Activated T-helper 1 cell treated with anti-CD3 and anti-CD28 coated beads, Interleukin-2, amount 50 U/mL, for 16 hours (primary cell): ENCODE measurements around the gene LMAN1L.

Source experiments
- DNase-seq, 2 donors: peaks; one replicate each; pipeline ENCODE4 v3.0.0-alpha.2; 2020; ENCODE audit warnings: low read depth in 1 of 2, low spot score in 1 of 2

LMAN1L gene

DNA sequence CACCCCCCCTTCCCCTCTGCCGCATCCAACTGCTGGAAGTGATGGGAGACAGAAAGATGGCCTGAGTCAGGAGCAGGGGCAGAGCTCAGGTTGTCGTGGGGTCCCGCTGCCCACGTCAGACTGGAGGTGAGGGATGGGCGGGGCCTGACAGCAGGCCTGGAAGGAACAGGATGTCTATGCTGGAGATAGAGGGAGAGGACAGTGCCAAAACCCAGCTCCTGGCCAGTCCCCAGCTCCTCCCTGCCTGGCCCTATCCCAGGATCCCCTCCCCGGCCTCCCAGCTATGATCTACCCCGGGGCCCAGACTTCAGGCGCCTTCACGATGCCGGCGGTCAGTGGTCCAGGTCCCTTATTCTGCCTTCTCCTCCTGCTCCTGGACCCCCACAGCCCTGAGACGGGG, at the start of gene LMAN1L:
TSS of gene LMAN1L (plus strand) at position 303 of the 400 bp plus-strand sequence. CDS start at position 323, 20 bp downstream.
- no peak for DNase-seq

- DNase-seq: no peak
Observed at GRCh38 chr15:74763416-74763815, 49.2 kb upstream of the LMAN1L start.

GRCh38 chr15:74767167-74768098, 45.2 kb upstream of the LMAN1L start:
- DNase-seq: no peak

GRCh38 chr15:74768099-74768770, 44.4 kb upstream of the LMAN1L start:
- no peak for DNase-seq

DNA sequence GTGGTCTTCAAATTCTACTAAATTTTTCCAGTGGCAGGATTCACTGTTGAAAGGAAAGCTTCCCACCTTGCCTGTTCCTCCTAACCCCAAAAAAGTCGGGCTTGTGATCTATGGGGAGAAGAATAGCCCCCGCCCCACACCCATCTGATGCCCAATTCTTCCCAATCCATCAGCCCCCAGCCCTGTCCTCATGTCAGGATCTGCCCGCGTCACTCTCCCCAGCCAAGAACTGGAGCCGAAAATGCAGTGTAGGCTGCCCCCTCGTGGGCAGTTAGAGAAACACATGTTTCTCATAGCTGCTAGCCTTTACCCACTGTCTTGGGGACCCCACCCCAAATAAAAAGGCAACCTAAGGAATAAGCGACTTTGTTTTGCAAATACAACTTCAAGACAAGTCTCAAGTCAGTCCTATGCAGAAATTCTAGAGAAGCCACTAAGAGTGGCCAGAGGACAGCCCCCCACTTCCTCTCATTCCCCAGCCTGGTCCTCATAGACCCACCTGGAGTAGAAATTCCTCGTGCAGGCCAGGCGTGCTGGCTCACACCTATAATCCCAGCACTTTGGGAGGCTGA, 43.8 kb upstream of the LMAN1L start:
- DNase-seq: no peak

DNA sequence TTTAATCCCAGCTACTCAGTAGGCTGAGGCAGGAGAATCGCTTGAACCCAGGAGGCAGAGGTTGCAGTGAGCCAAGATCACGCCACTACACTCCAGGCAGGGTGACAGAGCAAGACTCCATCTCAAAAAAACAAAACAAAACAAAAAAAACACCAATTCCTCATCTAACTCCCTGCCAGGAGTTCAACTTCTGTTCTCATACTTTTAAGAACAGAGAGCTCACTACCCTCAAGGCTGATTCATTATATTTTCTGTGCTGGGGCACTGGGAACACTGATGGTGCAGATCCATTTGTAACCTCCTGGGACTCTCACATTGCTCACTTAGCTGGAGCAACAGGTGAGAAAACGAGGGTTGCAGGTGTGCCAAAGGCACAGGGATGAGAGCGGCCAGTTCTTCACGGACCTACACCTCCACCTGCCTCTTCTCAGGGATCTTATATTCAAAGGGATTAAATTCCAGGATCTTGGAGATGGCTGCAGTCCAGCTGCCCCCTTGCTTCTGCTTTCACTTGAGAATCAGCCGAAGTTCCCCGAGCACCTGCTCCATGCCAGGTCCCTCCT, 43.1 kb upstream of the LMAN1L start:
- DNase-seq: no peak

DNA sequence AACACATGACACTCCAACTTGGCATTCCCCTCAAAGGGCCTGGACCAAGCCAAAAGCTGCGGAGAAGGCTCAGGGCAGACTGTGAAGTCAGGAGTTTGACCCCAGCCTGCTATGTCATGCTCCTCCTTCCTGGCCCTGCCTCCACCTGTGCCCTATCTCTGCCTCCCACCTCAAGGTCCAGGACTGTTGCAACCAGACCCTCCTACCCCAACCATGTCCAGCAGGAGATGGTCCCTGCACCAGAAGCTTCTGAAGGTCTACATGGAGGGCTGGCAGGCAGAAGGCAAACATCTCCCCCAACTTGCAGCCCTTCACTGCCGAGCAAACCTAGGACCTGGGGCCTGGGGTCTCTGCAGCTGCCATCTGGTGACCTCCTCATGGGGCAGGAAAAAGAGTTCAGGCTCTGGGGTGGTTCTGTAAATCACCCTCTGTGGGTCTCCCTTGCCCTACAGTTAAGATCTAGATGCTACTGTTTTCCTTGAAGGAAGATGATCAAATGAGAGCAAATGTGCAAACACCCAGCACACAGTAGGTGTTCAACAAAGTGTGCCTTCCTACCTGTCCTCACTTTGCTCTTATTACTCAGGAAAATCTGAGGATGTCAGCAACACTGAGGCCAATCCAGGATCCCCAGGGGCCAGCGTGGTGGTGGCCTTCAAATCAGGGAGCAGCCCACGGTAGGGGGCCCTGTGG, 42.3 kb upstream of the LMAN1L start:
- DNase-seq: no peak

GRCh38 chr15:74773329-74773728, 39.3 kb upstream of the LMAN1L start:
- DNase-seq: no peak

DNA sequence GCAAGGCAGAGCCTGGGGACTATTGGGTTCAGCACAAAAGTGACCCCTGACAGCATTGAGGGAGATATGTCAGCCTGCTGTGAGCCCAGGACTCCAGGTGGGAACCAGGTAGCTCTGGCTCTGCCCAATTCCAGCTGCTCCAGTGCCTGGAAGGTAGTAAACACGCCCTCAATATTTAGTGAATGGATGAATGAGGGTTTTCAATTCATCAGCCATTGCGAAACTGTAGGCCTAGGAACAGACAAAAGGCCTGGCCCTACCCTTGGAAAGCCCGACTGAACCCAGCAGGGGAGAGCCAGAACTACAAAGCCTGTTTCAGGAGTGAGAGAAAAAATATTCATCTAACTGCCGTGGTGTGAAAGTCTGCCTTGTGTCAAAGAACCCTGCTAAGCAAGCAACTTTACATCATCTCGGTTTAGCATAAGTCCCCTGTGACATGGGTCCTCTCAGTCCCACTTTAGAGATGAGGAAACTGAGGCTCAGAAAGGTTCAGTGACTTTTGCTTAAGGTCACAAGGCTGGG, 38.8 kb upstream of the LMAN1L start:
- no peak for DNase-seq

GRCh38 chr15:74775132-74775562, 37.5 kb upstream of the LMAN1L start:
- DNase-seq: no peak

DNA sequence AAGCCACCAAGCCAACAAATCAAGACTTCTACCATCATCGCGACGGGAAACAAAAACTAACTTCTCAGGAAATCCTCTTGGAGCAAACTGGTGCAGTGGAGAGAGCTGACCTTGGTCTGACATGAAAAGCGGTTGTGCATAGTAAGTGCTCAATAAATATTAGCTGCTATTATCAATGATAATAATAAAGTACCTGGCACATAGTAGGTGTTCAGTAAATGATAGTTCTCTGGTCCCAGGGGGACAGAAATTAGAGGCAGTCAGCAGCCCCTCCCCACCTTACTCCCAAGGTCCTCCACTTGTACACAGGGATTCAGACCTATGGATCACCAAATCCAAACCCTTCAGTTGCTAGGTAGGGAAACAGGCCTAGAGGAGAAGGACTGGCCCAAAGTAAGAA, 36.7 kb upstream of the LMAN1L start:
- no peak for DNase-seq

- peak in 1 of 2 donors; percentile 42 for DNase-seq
Observed at GRCh38 chr15:74776821-74777768, 35.5 kb upstream of the LMAN1L start.

GRCh38 chr15:74777769-74778598, 34.7 kb upstream of the LMAN1L start:
- DNase-seq: no peak

DNA sequence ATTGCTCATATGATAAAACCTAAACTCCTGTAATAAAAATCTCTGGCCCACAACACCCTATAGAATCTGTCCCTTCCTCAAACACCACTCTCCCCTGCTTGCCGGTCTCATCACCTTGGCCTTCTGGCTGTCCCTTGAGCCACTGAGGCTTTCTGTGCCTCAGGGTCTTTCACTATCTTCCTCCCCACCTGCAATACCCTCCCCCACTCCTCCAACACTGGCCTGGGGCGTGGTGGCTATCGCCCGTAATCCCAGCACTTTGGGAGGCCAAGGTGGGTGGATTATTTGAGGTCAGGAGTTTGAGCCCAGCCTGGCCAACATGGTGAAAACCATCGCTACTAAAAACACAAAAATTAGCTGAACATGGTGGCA, 34.0 kb upstream of the LMAN1L start:
- no peak for DNase-seq

- DNase-seq: no peak
Observed at GRCh38 chr15:74779162-74779648, 33.4 kb upstream of the LMAN1L start.

DNA sequence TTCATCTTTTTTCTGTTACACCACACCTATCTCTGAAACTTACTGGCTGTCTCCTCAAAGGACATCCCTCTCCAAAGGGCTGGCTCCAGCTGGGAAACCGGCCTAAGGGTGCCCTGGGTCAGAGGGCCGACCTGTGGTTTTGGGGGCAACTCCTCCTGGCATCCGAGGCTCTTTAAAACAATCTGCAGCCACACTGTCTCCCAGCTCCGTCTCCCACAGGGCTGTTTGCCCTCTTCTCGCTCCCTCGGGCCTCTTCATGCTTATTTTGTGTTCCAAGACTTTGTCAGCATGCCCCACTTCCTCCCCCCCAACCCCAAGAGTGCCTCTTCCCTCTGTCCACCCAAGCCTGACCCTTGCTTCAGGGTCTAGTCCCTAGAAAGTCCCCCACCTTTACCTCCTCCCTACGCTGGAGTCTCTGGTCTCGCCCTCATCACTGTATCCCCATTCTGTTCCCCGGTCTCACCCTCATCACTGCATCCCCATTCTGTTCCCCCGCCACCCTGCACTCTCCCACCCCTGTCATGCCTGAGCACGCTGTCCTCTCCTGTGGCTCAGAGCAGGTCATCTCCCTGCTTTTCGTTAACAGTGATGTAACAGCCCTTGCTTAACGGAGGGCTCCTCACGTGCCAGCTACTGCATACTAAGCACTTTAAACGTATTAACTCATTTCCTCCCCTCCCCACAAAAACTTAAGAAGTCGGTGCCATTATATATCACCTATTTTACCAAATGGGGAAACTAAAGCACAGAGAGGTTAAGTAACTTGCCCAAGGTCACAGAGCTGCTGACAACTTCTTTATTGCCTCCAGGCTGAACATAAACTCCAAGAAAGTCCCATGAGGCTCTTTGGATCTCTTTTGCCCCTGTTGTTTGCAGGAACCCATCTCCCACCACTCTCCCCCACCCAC, 31.9 kb upstream of the LMAN1L start:
- DNase-seq: no peak

DNA sequence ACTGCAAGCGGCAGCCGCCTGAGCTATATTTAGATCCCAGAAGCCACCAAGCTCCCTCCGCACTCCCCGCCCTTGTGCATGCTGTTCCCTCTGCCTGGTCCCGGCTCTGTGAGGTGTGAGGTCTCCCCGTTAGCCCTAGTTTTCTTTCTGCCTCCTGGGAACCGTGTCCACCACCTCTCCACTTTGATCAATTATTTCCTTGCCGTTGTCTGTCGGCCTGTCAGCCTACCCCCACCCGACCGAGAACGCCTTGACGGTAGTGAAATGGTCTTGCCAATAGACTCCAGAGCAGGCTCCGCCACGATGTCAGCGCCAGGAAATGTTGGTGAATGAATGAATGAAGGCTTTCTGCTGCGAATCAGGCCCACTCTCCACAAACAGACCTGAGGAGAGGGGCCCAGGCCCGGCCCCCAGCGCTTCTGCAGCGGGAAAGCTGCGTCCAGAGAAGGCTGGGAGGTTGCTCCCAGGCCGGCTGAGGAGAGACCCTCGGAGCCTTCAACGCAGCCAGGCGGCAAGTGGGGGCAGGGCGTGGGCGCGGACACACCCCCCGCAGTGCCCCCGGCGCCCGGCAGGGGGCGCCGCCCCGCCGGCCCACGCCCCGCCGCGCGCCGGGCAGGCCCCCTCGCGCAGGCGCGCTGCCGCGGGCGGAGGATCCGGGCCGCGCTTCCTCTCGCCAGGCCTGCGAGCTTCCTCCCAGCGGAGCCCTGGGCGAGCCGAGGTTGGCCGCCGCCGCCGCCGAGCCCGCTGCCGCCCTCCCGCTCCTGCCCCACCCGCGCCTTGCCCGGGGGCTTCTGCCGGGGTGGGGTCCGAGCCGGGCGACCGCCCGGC, 31.0 kb upstream of the LMAN1L start, which contains the start of gene CSK:
TSS of gene CSK (plus strand) at position 650 of the 828 bp plus-strand sequence. CDS start 16,218 bp downstream, outside the sequence.
- DNase-seq: peak; percentile 45 to 75
